ENCODE measurements around the gene NBEAL1.

GRCh38 chr2:203149194-203149593, 134.5 kb downstream of the NBEAL1 start:
- TF ChIP-seq POLR2A (IDR thresholded peaks at IDR 0.05) (no peak), CTCF (IDR thresholded peaks at IDR 0.05 in 8 of 11, conservative IDR thresholded peaks at IDR 0.05 in 3 of 11) (no peak), POLR2AphosphoS5 (IDR thresholded peaks at IDR 0.05) (no peak)

Measured in spleen (tissue), 7 donors.